GM18519 (cell line): ENCODE data around the gene ZNF804B.
"Not testable (repeated sequence)": the region's sequence is repeated elsewhere in the genome, so short reads cannot be mapped to it uniquely, and the experiment has no call there.

Source experiments
- ATAC-seq: cut with Tn5 transposase; IDR thresholded peaks from one replicate; pipeline ENCODE4 v1.9.1; 2021; ENCODE audit warnings: mild to moderate bottlenecking, moderate library complexity; ENCODE audit not compliant: unreplicated experiment, low FRiP score

ZNF804B gene

GRCh38 chr7:89228688-89229171 is 469.2 kb downstream of the ZNF804B start:
- not testable (repeated sequence) for ATAC-seq

GRCh38 chr7:89238156-89238555 is 478.7 kb downstream of the ZNF804B start:
- no peak for ATAC-seq

GRCh38 chr7:89246196-89246595 is 486.7 kb downstream of the ZNF804B start:
- no peak for ATAC-seq

DNA sequence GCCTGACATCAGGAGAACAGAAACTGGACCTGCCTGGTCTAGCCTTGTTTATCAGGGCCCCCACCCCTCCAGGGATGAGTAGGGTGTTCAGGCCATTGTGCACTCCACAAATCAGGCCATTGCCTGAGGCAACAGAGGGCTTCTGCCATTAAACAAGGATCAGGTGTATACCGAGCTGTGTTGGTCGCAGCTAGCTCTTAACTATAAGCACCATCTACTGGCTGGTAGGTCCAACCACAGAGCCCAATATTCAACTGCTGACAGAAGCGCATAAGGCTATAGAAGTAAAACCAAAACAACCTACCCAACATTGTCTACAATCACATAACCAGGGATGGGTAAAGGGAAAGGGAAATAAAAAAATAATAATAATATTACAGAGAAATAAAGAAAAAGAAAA is 487.7 kb downstream of the ZNF804B start:
- ATAC-seq, result no peak

DNA sequence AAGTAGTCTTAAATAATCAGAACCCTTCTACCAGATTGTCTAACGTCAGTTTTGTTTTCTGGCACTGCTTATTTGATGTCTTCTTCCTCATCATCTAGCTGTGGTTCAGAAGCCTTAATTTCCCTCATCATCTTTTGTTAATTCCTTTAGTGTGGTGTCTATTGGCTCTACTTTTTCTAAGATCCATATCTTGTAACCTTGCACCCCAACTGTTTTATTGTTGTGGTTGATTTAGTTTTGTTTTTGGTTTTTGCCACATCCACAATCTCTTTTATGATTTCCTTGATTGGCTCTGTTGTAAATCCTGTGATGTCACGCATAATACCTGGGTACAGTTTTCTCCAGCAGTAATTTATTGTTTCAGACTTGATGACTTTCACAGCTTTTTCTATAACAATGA is 499.6 kb downstream of the ZNF804B start:
- ATAC-seq, result no peak

- no peak for ATAC-seq
Observed at GRCh38 chr7:89264126-89264525, 504.6 kb downstream of the ZNF804B start.

GRCh38 chr7:89265631-89266030 is 506.1 kb downstream of the ZNF804B start:
- no peak for ATAC-seq

GRCh38 chr7:89283302-89283701 is 523.8 kb downstream of the ZNF804B start:
- no peak for ATAC-seq

GRCh38 chr7:89308535-89308934 is 549.0 kb downstream of the ZNF804B start:
- no peak for ATAC-seq

GRCh38 chr7:89311886-89312285 is 552.4 kb downstream of the ZNF804B start:
- ATAC-seq, result no peak

- no peak for ATAC-seq
Observed at GRCh38 chr7:89312551-89312950, 553.1 kb downstream of the ZNF804B start.

DNA sequence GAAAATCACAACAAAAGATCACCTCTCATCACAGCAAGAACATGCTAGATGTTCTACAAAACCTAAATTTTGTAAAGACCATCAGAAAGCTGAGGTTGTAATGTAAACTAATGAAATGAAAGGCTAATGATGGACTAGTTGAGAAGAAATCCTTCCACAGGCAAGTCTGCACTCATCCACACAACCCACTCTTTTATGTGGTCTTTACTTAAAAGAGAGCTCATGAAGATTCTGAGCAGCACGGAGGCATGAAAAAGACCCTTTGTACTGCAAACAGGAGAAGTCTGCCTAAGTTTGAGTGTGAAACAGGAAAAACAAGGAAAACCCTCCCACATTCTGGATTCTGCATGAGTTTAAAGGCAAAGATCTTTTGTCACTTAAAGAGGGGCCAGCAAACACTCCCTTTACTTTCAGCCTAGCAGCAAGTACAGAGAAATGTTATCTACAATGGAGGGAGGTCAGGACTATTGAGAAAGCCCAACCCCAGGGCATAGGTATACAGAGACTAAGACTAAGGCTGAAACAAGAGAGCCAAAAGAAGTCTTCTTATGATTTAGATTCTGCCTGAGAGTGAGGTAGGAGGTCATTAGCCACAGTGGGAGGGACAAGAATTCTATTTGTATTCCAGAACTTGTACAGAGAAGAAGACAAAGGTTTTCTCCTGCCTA is 557.2 kb downstream of the ZNF804B start:
- ATAC-seq, result no peak

DNA sequence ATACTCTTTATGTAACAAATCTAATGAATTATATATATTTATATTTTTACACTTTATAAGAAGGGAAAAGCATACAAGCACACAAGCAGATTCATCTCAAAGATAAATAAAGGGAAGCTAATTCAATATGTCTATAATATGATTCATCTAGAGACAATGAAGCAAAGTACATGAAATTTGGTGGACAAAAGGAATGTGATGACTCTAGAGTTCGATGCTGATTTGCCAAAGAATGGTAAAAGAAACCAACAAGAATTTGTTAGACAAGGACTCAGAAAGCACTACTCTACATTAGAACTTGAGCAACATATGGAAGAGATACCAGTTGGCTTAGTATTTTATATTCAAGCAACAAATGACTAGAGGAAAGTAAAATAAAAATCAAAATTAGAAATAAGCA is 572.5 kb downstream of the ZNF804B start:
- no peak for ATAC-seq

- ATAC-seq, result no peak
Observed at GRCh38 chr7:89334797-89335196, 575.3 kb downstream of the ZNF804B start.

DNA sequence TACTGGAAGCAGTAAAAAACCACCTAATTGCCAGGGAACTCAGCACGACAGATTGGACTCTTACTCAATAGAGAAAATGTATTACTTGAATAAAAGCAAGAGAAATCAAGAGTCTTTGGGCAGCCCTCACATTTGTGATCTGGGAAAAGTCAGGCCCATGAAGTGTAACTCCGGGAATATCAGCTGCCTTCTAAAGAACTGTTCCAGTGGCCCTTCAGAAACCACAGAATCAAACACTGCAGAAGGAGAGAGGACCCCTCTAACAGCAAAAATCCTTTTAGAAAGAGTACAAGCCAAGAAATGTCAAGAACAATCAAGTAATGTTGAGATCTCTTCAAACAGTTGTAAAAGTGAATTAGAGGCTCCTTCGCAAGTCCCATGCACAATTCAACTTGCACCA is 576.0 kb downstream of the ZNF804B start:
- ATAC-seq, result no peak

GRCh38 chr7:89336121-89336520 is 576.6 kb downstream of the ZNF804B start:
- no peak for ATAC-seq

DNA sequence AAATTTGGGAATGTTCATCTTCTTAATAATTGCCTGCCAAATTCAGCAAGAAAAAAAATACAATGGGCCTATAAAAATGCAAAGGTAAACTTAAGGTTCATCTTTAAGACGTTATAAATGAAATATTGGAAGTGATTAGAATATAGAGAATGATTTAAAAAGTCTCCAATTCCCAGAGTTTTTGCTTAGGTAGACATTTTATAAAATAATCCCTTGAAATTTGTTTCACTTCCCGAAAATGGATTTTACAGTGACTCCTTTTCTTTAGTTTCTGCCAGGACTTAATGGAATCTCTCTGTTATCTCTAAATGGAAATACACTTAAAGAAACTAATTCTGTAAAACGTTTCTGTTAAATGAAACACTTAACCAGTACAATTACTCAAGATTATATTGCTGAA is 580.2 kb downstream of the ZNF804B start:
- ATAC-seq, result no peak

DNA sequence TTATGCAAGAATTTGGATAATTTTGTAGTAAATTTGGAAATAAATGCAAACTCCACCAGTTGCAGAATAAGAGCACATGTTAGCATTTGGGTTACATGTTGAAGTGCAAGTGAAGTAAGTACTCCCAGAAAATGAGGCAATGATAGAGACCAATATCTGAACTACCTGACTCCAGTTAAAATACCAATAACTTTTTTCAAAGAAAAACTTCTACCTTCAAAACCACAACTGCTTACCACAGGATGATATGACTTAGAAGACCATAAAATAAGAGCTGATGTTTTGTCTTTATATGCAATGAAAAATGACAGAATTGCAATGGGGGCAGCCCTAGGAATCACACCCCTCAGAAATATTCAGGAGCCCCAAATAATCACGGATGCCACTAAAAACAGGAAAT is 597.6 kb downstream of the ZNF804B start:
- ATAC-seq, result no peak

- no peak for ATAC-seq
Observed at GRCh38 chr7:89377219-89377618, 617.7 kb downstream of the ZNF804B start.

GRCh38 chr7:89385411-89385810 is 625.9 kb downstream of the ZNF804B start:
- no peak for ATAC-seq
